GM21390 (cell line): ENCODE results near the gene SEPTIN8.
A peak's percentile ranks its signal among the peaks of the same experiment; 100 is the strongest.

Source experiments
- ATAC-seq: cut with Tn5 transposase; IDR thresholded peaks from one replicate; pipeline ENCODE4 v1.9.1; 2021; ENCODE audit not compliant: unreplicated experiment

SEPTIN8 gene

GRCh38 chr5:132751971-132752580 lies 25.0 kb downstream of the SEPTIN8 start:
- no peak for ATAC-seq

DNA sequence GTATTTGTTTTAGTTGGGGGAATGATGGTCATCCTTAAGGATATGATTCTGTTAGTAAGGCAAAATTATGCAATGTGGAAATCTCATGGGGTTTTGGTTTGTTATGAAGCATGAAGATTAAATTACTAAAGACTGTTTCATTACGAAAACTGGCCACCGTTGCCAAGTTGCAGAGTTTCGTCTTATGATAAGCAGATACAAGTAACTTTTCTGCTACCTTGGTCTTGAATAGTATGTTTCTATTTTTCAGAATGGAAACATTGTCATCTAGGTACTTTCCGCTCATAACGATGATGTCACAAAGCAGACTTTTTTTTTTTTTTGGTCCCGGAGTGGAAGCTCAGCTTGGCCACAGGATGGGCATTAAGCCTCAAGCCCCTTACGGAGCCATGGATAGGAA lies 25.6 kb downstream of the SEPTIN8 start:
- peak; percentile 37 for ATAC-seq

- peak; percentile 43 for ATAC-seq
Measured at GRCh38 chr5:132750471-132751230, 26.4 kb downstream of the SEPTIN8 start.

- no peak for ATAC-seq
Measured at GRCh38 chr5:132749506-132749905, 27.5 kb downstream of the SEPTIN8 start.

DNA sequence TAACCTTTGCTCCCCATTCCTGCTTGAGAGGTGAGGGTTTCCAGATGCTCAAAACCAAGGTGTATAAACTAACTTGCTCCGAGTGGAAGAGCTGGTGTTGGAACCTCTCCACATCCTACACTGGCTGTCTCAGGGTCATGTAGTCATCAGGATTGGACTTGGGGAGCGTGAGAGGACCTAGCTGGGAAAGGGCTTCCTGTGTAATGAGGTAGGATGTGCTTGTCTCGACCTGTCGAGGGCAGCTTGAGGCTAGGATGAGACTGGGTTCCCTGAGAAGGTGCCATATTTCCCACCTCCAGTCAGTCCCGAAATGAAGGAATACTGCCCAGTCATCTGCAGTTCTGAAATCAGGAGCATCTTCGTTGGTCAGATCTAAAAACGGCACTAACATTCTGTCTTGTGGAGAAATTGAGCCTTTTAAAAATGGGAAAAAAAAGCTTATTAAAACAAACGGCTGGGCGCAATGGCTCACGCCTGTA lies 28.5 kb downstream of the SEPTIN8 start:
- ATAC-seq: no peak

GRCh38 chr5:132747616-132748440 lies 29.2 kb downstream of the SEPTIN8 start:
- ATAC-seq: no peak

DNA sequence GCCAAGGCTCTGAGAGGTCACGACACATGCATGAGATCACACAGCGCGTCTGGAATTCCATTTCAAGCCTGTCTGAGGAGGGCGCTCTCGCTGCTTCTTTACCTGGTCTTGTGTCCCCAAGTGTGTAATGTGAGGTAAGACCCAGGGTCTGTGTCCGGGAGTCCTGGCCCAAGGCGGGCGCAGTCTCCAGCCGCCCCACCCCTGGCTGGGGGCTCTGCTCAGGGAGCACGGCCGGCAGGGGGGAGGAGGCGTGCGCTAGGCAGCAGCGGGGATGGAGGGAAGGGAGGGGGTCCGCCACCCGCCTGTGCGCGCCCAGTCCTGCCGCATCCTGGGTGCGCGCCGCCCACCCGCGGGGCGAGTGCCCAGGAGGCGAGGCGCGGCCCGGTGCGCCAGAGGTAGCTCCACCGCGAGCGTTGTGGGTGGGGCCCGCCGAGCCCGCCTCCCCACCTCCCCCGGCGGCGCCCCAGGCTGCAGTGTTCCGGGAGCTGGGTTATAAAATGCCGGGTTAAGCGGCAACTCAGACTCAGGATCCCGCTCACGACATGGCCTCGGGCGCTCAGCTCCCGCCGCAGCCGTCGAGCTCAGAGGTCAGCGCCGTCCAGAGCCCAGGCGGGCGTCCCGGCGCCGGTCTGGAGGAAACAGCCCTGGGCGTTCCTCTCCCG lies 30.0 kb downstream of the SEPTIN8 start, which contains the start of gene CCNI2:
TSS of gene CCNI2 (plus strand) at position 473 of the 662 bp plus-strand sequence. CDS start at position 543, 70 bp downstream.
- ATAC-seq: peak; percentile 37

GRCh38 chr5:132746592-132746953 lies 30.5 kb downstream of the SEPTIN8 start:
- no peak for ATAC-seq

GRCh38 chr5:132744659-132745058 lies 32.4 kb downstream of the SEPTIN8 start:
- ATAC-seq: no peak

DNA sequence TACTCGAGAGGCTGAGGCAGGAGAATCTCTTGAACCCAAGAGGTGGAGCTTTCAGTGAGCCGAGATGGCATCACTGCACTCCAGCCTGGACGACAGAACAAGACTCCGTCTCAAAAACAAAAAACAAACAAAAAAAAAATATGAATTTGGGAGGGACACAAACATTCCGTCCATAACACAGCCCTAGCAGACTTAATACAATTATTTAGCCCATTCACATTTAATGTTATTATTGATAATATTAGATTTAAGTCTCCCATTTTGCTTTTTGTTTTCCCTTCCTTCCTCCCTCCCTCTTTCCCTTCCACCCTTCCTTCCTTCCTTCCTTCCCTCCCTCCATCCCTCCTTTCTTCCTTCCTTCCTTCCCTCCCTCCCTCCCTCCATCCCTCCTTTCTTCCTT lies 34.4 kb downstream of the SEPTIN8 start:
- ATAC-seq: no peak

- ATAC-seq: no peak
Measured at GRCh38 chr5:132742158-132742557, 34.9 kb downstream of the SEPTIN8 start.

GRCh38 chr5:132739232-132739631 lies 37.8 kb downstream of the SEPTIN8 start:
- ATAC-seq: no peak

DNA sequence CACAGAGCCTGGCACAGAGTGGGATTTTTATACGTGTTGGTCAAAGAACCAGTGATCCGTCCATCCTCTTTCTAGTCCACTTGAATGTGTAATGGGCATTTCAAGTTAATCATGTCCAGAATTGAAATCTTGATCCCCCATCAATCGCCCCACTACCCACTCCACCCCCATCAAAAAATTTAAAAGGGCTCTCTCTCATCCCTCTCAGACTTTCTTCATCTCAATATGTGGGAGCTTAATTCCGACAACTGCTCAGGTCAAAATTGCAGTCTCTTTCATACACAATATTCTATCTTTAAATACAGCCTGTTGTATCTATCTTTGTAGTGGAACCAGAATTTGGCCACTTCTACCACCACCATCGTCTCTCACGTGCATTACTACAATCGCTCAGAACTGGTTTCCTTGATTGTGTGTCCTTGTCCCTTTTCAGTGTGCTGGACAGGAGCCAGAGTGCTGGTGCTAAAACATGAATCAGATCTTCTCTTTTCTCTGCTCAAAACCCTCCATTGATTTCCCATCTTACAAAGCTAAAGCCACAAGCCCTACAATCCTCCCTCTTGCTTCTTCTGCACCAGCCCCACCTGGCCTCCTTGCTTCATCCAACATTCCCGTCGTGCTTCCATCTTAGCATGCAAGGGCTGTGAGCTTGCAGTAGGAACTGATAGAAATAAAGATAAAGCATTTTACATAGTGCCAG lies 38.9 kb downstream of the SEPTIN8 start:
- ATAC-seq: no peak

GRCh38 chr5:132736853-132737833 lies 39.9 kb downstream of the SEPTIN8 start, which contains the start of gene KIF3A:
KIF3A (minus strand) TSS chr5:132737546; CDS start chr5:132737419, 127 bp downstream.
- peak; percentile 88 for ATAC-seq

GRCh38 chr5:132734687-132735086 lies 42.4 kb downstream of the SEPTIN8 start:
- ATAC-seq: no peak

DNA sequence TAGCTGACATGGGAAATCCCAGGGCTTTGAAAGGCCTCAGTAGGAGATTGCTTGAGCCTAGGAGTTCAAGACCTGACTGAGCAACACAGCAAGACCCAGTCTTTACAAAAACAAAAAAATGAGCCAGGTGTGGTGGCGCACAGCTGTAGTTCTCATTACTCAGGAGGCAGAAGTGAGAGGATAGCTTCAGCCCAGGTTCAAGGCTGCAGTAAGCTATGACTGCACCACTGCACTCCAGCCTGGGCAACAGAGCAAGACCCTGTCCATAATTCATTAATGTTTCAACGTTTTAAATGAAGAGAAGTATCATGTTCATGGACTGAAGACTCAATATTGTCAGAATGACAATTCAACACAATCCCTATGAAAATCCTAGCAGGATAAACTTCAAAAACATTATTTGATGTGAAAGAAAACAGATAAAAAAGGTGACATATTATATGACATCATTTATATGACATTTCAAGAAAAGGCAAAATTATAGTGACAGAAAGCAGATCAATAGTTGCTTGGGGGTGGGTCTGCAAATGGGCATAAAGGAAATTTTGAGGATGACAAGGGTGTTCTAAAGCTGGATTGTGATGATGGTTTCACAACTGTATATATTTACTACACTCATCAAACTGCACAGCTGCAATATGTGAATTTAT lies 43.4 kb downstream of the SEPTIN8 start:
- ATAC-seq: no peak

DNA sequence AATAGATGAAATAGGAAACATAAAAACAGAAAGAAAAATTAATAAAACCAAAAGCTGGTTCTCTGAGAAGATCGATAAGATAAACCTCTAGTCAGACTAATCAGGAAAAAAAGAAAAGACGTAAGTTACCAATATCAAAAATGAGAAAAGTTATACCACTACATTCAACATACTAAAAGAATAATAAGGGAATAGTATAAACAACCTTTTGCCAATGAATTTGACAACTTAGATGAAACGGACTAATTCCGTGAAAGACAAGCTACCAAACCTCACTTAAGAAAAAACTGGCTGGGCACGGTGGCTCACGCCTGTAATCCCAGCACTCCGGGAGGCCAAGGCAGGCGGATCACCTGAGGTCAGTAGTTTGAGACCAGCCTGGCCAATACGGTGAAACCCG lies 47.1 kb downstream of the SEPTIN8 start:
- ATAC-seq: no peak

GRCh38 chr5:132725745-132726144 lies 51.3 kb downstream of the SEPTIN8 start:
- no peak for ATAC-seq
